Sigmoid colon (tissue), 4 donors: ENCODE data around the gene TTC38.

Experiments
- CTCF ChIP-seq, 4 experiments: fragments of 450-650 bp in 3 of 4; fragments of 200-600 bp in 1 of 4; IDR thresholded peaks; one replicate each; pipeline ENCODE4 v1.5.1; 2016 to 2019; ENCODE audit warnings: antibody characterized with exemption in 4 of 4, mild to moderate bottlenecking in 3 of 4, moderate library complexity in 2 of 4
- EP300 ChIP-seq, 4 donors: sonication (generic); formaldehyde crosslinking; IDR thresholded peaks; one replicate each; pipeline ENCODE4 v1.6.1; 2017; ENCODE audit warnings: antibody characterized with exemption in 4 of 4
- POLR2A ChIP-seq, 2 donors: fragments of 450-650 bp; IDR thresholded peaks; one replicate each; pipeline ENCODE4 v1.6.1; 2016; ENCODE audit warnings: antibody characterized with exemption in 2 of 2, mild to moderate bottlenecking in 2 of 2, moderate library complexity in 2 of 2
- POLR2AphosphoS5 ChIP-seq, 4 donors: sonication (generic); formaldehyde crosslinking; IDR thresholded peaks; one replicate each; pipeline ENCODE4 v1.6.1; 2017; ENCODE audit warnings: antibody characterized with exemption in 4 of 4

GRCh38 chr22:46240506-46240905 lies 27.3 kb upstream of the TTC38 start:
- no peak for TF ChIP-seq CTCF (IDR thresholded peaks at IDR 0.05)
- TF ChIP-seq POLR2A (IDR thresholded peaks at IDR 0.05): no peak
- TF ChIP-seq EP300 (IDR thresholded peaks at IDR 0.05): no peak
- no peak for TF ChIP-seq POLR2AphosphoS5 (IDR thresholded peaks at IDR 0.05)
